Adrenal gland (tissue), 5 donors: Measurements from ENCODE around the gene COL3A1.

Experiments
- POLR2A ChIP-seq, 2 donors: fragments of 450-650 bp; IDR thresholded peaks; one replicate each; pipeline ENCODE4 v1.6.1; 2017; ENCODE audit warnings: antibody characterized with exemption in 2 of 2, mild to moderate bottlenecking in 2 of 2, moderate library complexity in 1 of 2
- TF ChIP-seq, protein P1 (sequence below), 6 experiments: fragments of 450-650 bp in 4 of 6; fragments of 200-600 bp in 2 of 6; sonication (generic) in 1 of 6; IDR thresholded peaks; 1 replicate in 5 of 6; 2 replicates in 1 of 6; pipeline versions ENCODE4 v1.5.1 to v1.8.0; 2016 to 2021; ENCODE audit warnings: antibody characterized with exemption in 6 of 6, mild to moderate bottlenecking in 2 of 6, moderate library complexity in 1 of 6
- donor health status: DM: no; HTN: no; CAD: no.

DNA sequence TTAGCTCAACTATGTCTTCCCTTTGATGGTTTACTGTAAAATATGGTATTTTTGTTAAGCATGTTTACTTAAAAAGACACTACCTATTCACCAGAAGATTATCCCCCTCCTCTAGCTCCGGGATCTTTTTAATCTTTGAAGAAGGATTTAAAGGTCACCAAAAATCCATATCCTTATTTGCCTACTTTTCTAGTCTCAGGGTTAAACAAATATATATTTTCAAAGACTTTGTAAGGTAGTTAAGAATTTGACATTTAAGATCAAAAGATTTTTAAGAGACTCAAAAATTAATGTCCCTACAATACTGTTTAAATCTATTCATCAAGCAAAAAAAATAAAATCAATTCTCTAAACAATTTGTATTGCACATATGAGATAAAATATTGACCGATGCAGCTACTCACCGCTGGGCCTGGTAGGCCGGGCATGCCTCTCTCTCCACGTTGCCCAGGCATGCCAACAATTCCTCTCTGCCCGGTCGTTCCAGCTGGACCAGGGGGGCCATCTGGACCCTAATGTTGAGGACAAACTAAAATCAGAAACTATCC, 76.1 kb downstream of the COL3A1 start:
- TF ChIP-seq, protein P1, sequence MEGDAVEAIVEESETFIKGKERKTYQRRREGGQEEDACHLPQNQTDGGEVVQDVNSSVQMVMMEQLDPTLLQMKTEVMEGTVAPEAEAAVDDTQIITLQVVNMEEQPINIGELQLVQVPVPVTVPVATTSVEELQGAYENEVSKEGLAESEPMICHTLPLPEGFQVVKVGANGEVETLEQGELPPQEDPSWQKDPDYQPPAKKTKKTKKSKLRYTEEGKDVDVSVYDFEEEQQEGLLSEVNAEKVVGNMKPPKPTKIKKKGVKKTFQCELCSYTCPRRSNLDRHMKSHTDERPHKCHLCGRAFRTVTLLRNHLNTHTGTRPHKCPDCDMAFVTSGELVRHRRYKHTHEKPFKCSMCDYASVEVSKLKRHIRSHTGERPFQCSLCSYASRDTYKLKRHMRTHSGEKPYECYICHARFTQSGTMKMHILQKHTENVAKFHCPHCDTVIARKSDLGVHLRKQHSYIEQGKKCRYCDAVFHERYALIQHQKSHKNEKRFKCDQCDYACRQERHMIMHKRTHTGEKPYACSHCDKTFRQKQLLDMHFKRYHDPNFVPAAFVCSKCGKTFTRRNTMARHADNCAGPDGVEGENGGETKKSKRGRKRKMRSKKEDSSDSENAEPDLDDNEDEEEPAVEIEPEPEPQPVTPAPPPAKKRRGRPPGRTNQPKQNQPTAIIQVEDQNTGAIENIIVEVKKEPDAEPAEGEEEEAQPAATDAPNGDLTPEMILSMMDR (IDR thresholded peaks at IDR 0.05), result no peak
- no peak for TF ChIP-seq POLR2A (IDR thresholded peaks at IDR 0.05)
